Measurements from ENCODE around the gene C1QTNF9B.
"Not testable (repeated sequence)": the region's sequence is repeated elsewhere in the genome, so short reads cannot be mapped to it uniquely, and the experiment has no call there.

C1QTNF9B gene

DNA sequence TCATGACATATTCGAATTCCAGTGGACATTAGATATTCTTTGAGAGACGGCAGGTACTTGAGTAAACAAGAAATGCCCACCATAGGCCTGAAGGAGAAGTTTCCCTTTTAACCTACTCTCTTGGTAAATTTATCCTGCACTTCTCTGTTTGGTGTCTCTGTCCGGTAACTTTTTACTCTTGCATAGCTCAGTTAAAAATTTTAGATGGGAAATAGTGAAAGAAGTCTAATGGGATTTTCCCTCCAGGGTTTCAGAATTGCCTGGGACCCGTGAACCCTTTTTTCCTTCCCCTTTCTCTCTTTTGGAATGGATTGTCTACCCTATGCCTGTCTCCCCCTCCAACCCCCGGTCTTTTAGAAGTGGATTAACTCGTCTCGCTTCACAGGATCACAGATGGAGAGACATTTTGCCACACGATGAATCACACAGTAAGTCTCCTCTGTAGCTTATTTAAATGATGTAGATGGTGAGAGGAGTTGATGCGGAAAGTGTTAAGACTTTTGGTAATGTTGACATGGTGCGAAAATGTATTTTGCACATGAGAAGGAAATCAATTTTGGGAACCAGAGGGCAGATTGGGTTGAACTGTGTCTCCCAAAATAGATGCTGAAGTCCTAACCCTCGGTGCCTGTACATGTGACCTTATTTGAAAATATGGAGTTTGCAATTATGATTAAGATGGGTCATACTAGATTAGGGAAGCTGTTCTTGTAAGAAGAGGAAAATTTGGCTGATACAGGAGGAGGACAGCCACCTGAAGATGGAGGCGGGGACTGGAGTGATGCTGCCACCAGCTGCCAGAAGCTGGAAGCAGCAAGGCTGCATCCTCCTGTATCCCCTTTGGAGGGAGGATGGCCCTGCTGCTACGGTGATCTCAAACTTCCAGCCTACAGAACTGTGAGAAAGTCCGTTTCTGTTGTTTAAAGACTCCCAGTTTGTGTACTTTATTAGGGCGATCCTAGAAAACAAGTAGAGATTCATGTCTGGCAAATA, 7.4 kb downstream of the C1QTNF9B start:
- no peaks in the 10 kb centered on the region for H3K9me3 ChIP-seq (replicated peaks; ENCODE audit: low read length)
- peak overlapping the region; percentile 96 for H3K4me3 ChIP-seq (ENCODE audit: low read length)
- peak overlapping the region; percentile 99 for H3K4me2 ChIP-seq (ENCODE audit: low read length)
- H3K36me3 ChIP-seq (ENCODE audit: insufficient read depth, low read length) = peaks cover 2% of the 10 kb centered on the region
- H3K27me3 ChIP-seq (ENCODE audit: control insufficient read depth, insufficient read depth, low read length) = no peaks in the 10 kb centered on the region
- H3K4me1 ChIP-seq (ENCODE audit: control insufficient read depth, insufficient read depth, low read length) = peaks cover 6% of the 10 kb centered on the region
- peak overlapping the region; percentile 65 for H3K9ac ChIP-seq (ENCODE audit: low read depth, low read length)

DNA sequence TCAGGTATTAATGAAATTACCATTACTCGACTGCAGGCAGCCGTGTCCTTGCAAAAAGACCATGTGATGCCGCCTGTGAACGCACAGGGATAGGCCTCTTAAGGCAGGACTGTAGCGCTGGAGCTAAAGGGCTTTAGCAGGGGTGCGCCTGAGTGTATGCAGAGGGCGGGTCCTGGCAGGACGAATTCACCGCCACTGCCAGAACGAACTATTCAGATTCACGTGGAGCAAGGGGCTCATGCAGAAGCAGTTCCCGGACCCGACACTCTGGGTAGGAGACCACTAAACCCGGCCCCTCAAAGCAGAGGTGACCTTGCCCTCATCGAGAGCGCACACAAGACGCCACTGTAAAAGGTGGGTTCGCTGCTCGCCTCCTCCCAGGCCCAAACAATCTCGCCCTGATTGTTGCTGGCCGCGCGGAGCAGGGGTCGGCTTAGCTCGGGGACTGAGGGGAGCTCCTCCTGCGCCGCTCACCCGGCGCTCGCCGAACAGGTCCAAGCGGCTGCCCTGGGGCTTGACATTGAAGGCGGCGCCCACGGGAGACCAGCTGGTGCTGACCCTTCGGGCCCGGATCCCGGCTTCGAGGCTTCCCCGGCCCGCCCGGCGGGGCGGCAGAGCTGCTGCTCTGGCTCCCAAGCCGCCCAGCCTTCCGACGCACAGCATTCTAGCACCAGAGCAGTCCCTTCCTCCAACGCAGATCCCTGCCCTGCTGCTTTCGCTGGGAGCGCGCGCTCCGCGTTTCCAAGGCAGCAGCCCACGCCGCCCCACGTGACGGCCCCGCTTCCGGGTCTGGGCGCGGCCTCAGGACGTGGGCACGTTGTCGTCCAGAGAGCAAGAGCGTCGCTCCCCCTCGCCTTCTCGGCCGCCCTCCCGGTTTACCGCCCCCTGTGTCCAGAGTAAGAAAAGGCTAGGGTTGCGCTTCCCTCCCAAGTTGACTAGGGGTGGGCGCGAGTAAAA, 8.4 kb downstream of the C1QTNF9B start, which contains the start of gene MIPEP:
TSS of gene MIPEP (minus strand) at position 743 of the 957 bp plus-strand sequence. CDS start at position 663, 80 bp downstream.
- Histone ChIP-seq H3K27me3 (ENCODE audit: control insufficient read depth, insufficient read depth, low read length) (no peaks in the 10 kb centered on the region), H3K4me3 (ENCODE audit: low read length) (peak within 1 kb of the TSS; percentile 96), H3K4me2 (ENCODE audit: low read length) (peak within 1 kb of the TSS; percentile 99), H3K9ac (ENCODE audit: low read depth, low read length) (peak within 1 kb of the TSS; percentile 90), H3K36me3 (ENCODE audit: insufficient read depth, low read length) (peaks cover 7% of the 10 kb centered on the region), H3K9me3 (replicated peaks; ENCODE audit: low read length) (no peaks in the 10 kb centered on the region), H3K4me1 (ENCODE audit: control insufficient read depth, insufficient read depth, low read length) (peaks cover 6% of the 10 kb centered on the region)

DNA sequence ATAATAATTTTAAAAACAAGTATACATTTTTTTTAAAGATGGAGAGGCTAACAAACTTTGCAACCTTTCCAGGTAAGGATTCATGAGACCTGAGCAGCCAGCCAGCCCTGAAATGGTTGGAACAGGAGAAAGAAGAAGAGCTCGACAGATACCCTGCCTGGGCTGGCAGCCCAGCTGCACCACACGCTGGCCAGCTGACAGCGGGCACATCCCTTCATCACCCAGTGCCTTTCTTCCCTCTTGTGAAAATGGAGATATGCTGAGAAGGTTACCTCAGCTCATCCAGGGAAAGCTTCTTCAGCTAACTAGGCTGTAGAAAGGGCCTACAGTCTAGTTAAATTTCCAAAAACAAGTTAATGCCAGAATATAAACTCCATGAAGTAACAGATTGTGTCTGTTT, 12.9 kb downstream of the C1QTNF9B start:
- H3K36me3 ChIP-seq (ENCODE audit: insufficient read depth, low read length) = peaks cover 12% of the 10 kb centered on the region
- not testable (repeated sequence) for H3K9me3 ChIP-seq (replicated peaks; ENCODE audit: low read length); H3K27me3 ChIP-seq (ENCODE audit: control insufficient read depth, insufficient read depth, low read length); H3K4me3 ChIP-seq (ENCODE audit: low read length); H3K9ac ChIP-seq (ENCODE audit: low read depth, low read length); H3K4me2 ChIP-seq (ENCODE audit: low read length); H3K4me1 ChIP-seq (ENCODE audit: control insufficient read depth, insufficient read depth, low read length)

DNA sequence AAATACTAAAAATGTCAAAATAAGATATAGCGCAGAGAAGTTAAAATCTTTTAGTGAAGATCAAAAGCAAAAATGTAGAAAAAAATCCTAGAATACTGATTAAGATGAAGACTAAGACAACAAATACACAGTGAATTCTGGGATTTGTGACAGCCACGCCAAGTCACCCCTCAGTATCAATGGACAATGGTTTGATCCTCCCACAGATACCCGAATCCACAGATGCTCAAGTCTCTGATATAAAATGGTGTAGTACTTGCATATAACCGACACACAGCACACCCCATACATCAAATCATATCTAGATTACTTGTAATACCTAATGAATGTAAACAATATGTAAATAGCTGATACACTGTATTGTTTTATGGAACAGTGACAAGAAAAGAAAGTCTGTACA, 14.0 kb downstream of the C1QTNF9B start:
- no peak overlapping the region for H3K9ac ChIP-seq (ENCODE audit: low read depth, low read length)
- peaks cover 6% of the 10 kb centered on the region for H3K4me1 ChIP-seq (ENCODE audit: control insufficient read depth, insufficient read depth, low read length)
- no peak overlapping the region for H3K4me3 ChIP-seq (ENCODE audit: low read length)
- H3K4me2 ChIP-seq (ENCODE audit: low read length) = no peak overlapping the region
- H3K27me3 ChIP-seq (ENCODE audit: control insufficient read depth, insufficient read depth, low read length) = no peaks in the 10 kb centered on the region
- H3K36me3 ChIP-seq (ENCODE audit: insufficient read depth, low read length) = peaks cover 19% of the 10 kb centered on the region
- H3K9me3 ChIP-seq (replicated peaks; ENCODE audit: low read length) = no peaks in the 10 kb centered on the region

DNA sequence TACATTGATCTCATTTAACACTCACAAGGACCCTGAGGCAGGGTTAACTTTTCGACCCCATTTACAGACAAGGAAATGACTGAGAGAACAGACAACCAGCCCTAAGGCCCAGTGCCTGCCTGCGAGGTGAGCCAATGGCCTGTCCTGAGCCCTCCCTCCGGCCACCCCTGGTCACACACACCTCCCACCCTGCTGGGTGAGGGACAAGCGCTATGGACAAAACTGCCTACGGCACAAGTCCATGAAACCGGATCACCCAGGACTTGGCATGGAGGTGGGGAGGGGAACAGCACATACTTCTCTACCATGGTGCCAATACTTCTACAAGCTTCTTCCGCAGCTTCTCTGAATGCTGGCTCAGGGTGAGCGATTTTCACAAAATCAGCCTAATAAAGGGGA, 15.9 kb downstream of the C1QTNF9B start:
- not testable (repeated sequence) for H3K27me3 ChIP-seq (ENCODE audit: control insufficient read depth, insufficient read depth, low read length)

DNA sequence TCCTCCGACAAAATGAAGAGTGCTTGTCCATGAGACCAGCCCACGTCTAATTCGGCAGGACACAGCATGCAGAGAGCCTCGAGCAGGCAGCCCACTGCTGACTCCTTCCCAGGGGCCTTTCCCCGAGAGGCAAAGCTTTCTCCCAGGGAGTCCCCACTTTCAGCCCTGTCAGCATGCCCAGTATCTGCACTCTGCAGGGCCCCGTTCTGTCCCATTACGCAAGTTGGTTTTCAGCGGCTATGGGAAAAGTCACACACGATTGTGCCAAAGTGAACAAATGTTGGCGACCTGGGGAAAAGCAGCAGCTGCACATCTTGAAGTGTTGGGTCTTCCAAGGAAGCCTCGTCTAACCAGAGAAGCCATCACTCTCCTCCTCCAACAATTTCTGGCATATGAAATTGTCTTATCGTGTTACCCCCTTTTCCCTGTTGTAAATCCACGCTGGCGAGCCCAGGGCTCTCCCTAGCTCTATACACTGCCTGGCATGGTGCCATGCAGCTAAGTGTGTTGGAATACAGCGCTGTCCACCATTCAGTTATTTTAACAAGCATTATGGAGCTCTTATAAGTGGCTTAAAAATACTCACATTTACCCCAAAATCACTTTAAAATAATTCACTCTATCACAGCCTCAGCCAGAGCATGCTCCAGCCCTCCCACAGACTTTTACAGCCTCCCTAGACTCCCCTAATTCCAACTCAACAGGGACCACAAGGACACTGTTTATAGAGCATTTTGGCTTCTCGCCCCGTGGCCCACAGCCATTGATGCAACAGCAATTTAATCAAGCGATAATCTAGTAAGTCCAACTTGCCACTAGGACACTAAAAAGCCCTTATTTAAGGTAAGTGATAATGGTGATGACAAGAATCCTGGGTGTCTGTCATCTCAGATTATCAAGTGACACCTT, 16.6 kb downstream of the C1QTNF9B start:
- H3K36me3 ChIP-seq (ENCODE audit: insufficient read depth, low read length) = peaks cover 21% of the 10 kb centered on the region
- not testable (repeated sequence) for H3K27me3 ChIP-seq (ENCODE audit: control insufficient read depth, insufficient read depth, low read length); H3K4me1 ChIP-seq (ENCODE audit: control insufficient read depth, insufficient read depth, low read length); H3K9me3 ChIP-seq (replicated peaks; ENCODE audit: low read length); H3K4me2 ChIP-seq (ENCODE audit: low read length); H3K4me3 ChIP-seq (ENCODE audit: low read length); H3K9ac ChIP-seq (ENCODE audit: low read depth, low read length)

More for the DNA sequence above, 15.9 kb downstream of the C1QTNF9B start:
- H3K4me3 ChIP-seq (ENCODE audit: low read length); H3K9ac ChIP-seq (ENCODE audit: low read depth, low read length); H3K9me3 ChIP-seq (replicated peaks; ENCODE audit: low read length); H3K4me2 ChIP-seq (ENCODE audit: low read length); H3K4me1 ChIP-seq (ENCODE audit: control insufficient read depth, insufficient read depth, low read length): not testable (repeated sequence)
- H3K36me3 ChIP-seq (ENCODE audit: insufficient read depth, low read length) = peaks cover 21% of the 10 kb centered on the region

DNA sequence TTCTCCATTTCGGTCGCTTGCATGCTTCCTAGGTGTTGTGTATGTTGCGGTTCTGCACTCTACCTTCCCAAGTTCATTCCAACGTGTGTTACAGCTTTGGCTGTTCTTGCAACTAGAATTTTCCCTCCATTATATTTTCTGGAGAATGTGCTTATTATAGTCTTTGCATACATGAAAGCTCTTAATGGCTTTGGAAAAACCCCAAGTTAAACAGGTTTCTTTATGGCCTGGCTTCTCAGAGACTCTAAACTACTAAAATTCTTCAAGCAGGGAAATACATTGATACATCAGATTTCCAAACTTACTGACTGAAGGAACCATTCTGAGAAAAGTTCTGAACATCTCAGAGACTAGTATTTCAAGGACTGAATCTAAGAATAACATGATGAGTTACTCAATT, 20.0 kb downstream of the C1QTNF9B start:
- Histone ChIP-seq H3K4me1 (ENCODE audit: control insufficient read depth, insufficient read depth, low read length) (no peaks in the 10 kb centered on the region), H3K9me3 (replicated peaks; ENCODE audit: low read length) (no peaks in the 10 kb centered on the region), H3K4me2 (ENCODE audit: low read length) (no peak overlapping the region), H3K4me3 (ENCODE audit: low read length) (no peak overlapping the region), H3K9ac (ENCODE audit: low read depth, low read length) (no peak overlapping the region), H3K27me3 (ENCODE audit: control insufficient read depth, insufficient read depth, low read length) (no peaks in the 10 kb centered on the region), H3K36me3 (ENCODE audit: insufficient read depth, low read length) (peaks cover 10% of the 10 kb centered on the region)

DNA sequence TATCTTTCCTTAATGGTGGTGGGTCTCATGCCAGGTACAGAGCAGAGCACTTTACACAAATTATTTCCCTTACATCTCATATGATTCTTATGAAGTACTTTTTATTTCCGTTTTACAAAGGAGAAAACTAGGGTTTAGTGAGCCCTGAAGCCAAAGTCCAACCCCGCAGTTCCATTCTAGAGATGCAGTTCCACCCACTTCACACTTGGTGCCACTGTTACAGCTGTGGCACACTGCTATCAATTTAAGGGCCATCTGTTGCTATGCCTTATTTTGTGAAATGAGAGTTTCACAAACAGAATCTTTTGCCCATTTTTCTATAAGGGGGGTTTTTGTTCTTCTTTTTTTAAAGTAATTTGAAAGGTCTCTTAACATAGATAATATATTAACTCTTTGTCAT, 21.0 kb downstream of the C1QTNF9B start:
- Histone ChIP-seq H3K9ac (ENCODE audit: low read depth, low read length) (no peak overlapping the region), H3K4me2 (ENCODE audit: low read length) (no peak overlapping the region), H3K36me3 (ENCODE audit: insufficient read depth, low read length) (peaks cover 10% of the 10 kb centered on the region), H3K9me3 (replicated peaks; ENCODE audit: low read length) (no peaks in the 10 kb centered on the region), H3K27me3 (ENCODE audit: control insufficient read depth, insufficient read depth, low read length) (no peaks in the 10 kb centered on the region), H3K4me3 (ENCODE audit: low read length) (no peak overlapping the region), H3K4me1 (ENCODE audit: control insufficient read depth, insufficient read depth, low read length) (peaks cover 2% of the 10 kb centered on the region)

DNA sequence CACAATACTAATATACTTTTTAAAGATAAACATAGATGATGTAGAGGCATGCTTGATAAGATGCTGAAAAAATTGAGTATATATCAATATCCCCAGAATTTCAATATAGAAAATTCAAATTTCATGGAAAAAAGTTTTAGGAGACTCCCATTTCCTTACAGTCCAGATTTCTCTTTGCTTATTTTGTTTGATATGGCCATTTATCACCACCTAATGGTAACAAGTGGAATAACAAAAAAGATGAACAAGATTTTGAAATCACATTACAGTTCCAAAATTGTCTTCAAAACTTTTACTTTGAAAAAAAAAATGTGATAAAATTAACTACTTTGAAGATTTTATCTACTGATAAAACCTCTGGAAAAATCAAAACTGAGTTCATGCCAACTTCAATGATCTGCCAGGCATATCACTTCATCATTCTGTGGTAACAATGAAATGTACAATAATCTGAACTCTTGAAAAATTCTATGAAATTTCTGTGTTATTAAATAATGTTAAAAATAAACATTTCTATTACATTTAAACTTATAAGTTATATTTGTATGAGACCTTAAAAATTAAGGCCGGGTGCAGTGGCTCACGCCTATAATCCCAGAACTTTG, 25.6 kb downstream of the C1QTNF9B start:
- peaks cover 36% of the 10 kb centered on the region for H3K4me1 ChIP-seq (ENCODE audit: control insufficient read depth, insufficient read depth, low read length)
- no peak overlapping the region for H3K4me3 ChIP-seq (ENCODE audit: low read length)
- H3K9me3 ChIP-seq (replicated peaks; ENCODE audit: low read length) = no peaks in the 10 kb centered on the region
- peak overlapping the region; percentile 43 for H3K9ac ChIP-seq (ENCODE audit: low read depth, low read length)
- no peaks in the 10 kb centered on the region for H3K36me3 ChIP-seq (ENCODE audit: insufficient read depth, low read length)
- H3K4me2 ChIP-seq (ENCODE audit: low read length) = no peak overlapping the region
- H3K27me3 ChIP-seq (ENCODE audit: control insufficient read depth, insufficient read depth, low read length) = no peaks in the 10 kb centered on the region

DNA sequence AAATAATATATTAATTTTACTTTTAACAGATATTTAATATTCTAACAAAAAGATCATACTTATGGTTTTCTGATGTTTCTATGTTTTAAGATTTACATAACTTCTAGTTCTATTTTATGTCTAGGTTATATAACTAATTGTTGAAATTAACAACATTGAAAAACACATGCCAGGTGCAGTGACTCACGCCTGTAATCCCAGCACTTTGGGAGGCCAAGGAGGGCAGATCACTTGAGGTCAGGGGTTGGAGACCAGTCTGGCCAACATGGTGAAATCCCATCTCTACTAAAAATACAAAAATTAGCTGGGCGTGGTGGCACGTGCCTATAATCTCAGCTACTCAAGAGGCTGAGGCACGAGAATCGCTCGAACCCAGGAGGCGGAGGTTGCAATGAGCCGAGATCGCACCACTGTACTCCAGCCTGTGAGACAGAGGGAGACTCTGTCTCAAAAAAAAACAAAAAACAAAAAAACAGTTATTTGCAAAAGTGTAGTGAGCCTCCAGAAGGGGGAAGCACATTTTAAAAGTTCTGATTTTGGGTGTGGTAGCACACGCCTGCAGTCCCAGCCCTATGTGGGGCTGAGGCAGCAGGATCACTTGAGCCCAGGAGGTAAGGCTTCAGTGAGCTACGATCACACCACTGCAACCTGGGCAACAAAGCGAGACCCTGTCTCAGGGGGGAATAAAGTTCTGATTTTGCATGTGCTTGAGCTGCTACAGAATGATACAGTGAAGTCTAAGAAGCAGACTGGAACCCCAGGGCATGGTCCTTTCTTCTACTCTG, 26.8 kb downstream of the C1QTNF9B start:
- H3K36me3 ChIP-seq (ENCODE audit: insufficient read depth, low read length) = no peaks in the 10 kb centered on the region
- peak overlapping the region; percentile 43 for H3K9ac ChIP-seq (ENCODE audit: low read depth, low read length)
- no peaks in the 10 kb centered on the region for H3K9me3 ChIP-seq (replicated peaks; ENCODE audit: low read length)
- H3K4me2 ChIP-seq (ENCODE audit: low read length) = no peak overlapping the region
- H3K4me1 ChIP-seq (ENCODE audit: control insufficient read depth, insufficient read depth, low read length) = peaks cover 42% of the 10 kb centered on the region
- no peaks in the 10 kb centered on the region for H3K27me3 ChIP-seq (ENCODE audit: control insufficient read depth, insufficient read depth, low read length)
- H3K4me3 ChIP-seq (ENCODE audit: low read length) = no peak overlapping the region
